KMS-11 (cell line): ENCODE results near the gene CACNA2D1.

Experiments used
- H2AFZ ChIP-seq: fragments of 200-600 bp; sonication (generic); 2 replicates; pipeline ENCODE4 v1.6.1; 2016; ENCODE audit warnings: antibody characterized with exemption, mixed run types, low read depth
- H3K27ac ChIP-seq: fragments of 200-600 bp; sonication (generic); 2 replicates; pipeline ENCODE4 v1.6.1; 2016; ENCODE audit warnings: mild to moderate bottlenecking, mixed run types
- H3K27me3 ChIP-seq: fragments of 200-600 bp; sonication (generic); 2 replicates; pipeline ENCODE4 v1.6.1; 2017; ENCODE audit warnings: mild to moderate bottlenecking, low read depth, mixed run types, moderate library complexity; ENCODE audit not compliant: insufficient read depth
- H3K36me3 ChIP-seq: fragments of 200-600 bp; sonication (generic); 2 replicates; pipeline ENCODE4 v1.6.1; 2017; ENCODE audit warnings: mild to moderate bottlenecking, mixed run types; ENCODE audit not compliant: insufficient read depth
- H3K4me1 ChIP-seq: fragments of 200-600 bp; sonication (generic); 2 replicates; pipeline ENCODE4 v1.6.1; 2016; ENCODE audit warnings: mild to moderate bottlenecking, low read depth, mixed run types; ENCODE audit not compliant: poor library complexity, severe bottlenecking
- H3K4me2 ChIP-seq: fragments of 200-600 bp; sonication (generic); 2 replicates; pipeline ENCODE4 v1.7.0; 2016; ENCODE audit warnings: mild to moderate bottlenecking, mixed run types
- H3K4me3 ChIP-seq: fragments of 200-600 bp; sonication (generic); IDR thresholded peaks from 2 replicates; pipeline ENCODE4 v1.6.1; 2017; ENCODE audit warnings: low read depth, low read length, mixed read lengths; ENCODE audit not compliant: insufficient read depth
- H3K79me2 ChIP-seq: fragments of 200-600 bp; sonication (generic); 2 replicates; pipeline ENCODE4 v1.6.1; 2016; ENCODE audit warnings: low read depth, mixed run types; ENCODE audit not compliant: insufficient read depth
- H3K9ac ChIP-seq: fragments of 200-600 bp; sonication (generic); 2 replicates; pipeline ENCODE4 v1.6.1; 2016; ENCODE audit warnings: mild to moderate bottlenecking, mixed run types
- H4K20me1 ChIP-seq: fragments of 200-600 bp; sonication (generic); 2 replicates; pipeline ENCODE4 v1.6.1; 2016; ENCODE audit warnings: mild to moderate bottlenecking, mixed run types; ENCODE audit not compliant: insufficient read depth
- CTCF ChIP-seq: fragments of 200-600 bp; sonication (generic); conservative IDR thresholded peaks from 2 replicates; pipeline ENCODE4 v1.6.1; 2017; ENCODE audit warnings: low read depth, mild to moderate bottlenecking, antibody characterized with exemption, low read length, moderate library complexity, mixed read lengths

Gene CACNA2D1

GRCh38 chr7:82331234-82331633, 112.3 kb downstream of the CACNA2D1 start:
- H3K4me2 ChIP-seq = no peak overlapping the region
- no peaks in the 10 kb centered on the region for H3K36me3 ChIP-seq
- no peak for TF ChIP-seq CTCF
- H4K20me1 ChIP-seq = no peaks in the 10 kb centered on the region
- no peak overlapping the region for H3K9ac ChIP-seq
- no peaks in the 10 kb centered on the region for H3K79me2 ChIP-seq
- H3K27me3 ChIP-seq = no peaks in the 10 kb centered on the region
- no peak overlapping the region for H2AFZ ChIP-seq
- no peak overlapping the region for H3K4me3 ChIP-seq
- no peaks in the 10 kb centered on the region for H3K4me1 ChIP-seq
- H3K27ac ChIP-seq = no peak overlapping the region

- H3K79me2 ChIP-seq = no peaks in the 10 kb centered on the region
- H3K27me3 ChIP-seq = no peaks in the 10 kb centered on the region
- no peak overlapping the region for H2AFZ ChIP-seq
- no peak overlapping the region for H3K9ac ChIP-seq
- H3K4me2 ChIP-seq = no peak overlapping the region
- no peaks in the 10 kb centered on the region for H3K4me1 ChIP-seq
- no peaks in the 10 kb centered on the region for H4K20me1 ChIP-seq
- no peak overlapping the region for H3K4me3 ChIP-seq
- H3K36me3 ChIP-seq = no peaks in the 10 kb centered on the region
- no peak for TF ChIP-seq CTCF
- no peak overlapping the region for H3K27ac ChIP-seq
These were observed 112.8 kb downstream of the CACNA2D1 start for GRCh38 chr7:82330706-82331215.

GRCh38 chr7:82327898-82328297, 115.7 kb downstream of the CACNA2D1 start:
- H2AFZ ChIP-seq = no peak overlapping the region
- no peak overlapping the region for H3K4me2 ChIP-seq
- no peak overlapping the region for H3K27ac ChIP-seq
- H3K36me3 ChIP-seq = no peaks in the 10 kb centered on the region
- no peaks in the 10 kb centered on the region for H3K4me1 ChIP-seq
- H3K9ac ChIP-seq = no peak overlapping the region
- no peak for TF ChIP-seq CTCF
- no peaks in the 10 kb centered on the region for H4K20me1 ChIP-seq
- no peaks in the 10 kb centered on the region for H3K27me3 ChIP-seq
- H3K79me2 ChIP-seq = no peaks in the 10 kb centered on the region
- no peak overlapping the region for H3K4me3 ChIP-seq

- H3K36me3 ChIP-seq = no peaks in the 10 kb centered on the region
- H3K4me3 ChIP-seq = no peak overlapping the region
- no peak overlapping the region for H3K4me2 ChIP-seq
- H3K4me1 ChIP-seq = no peaks in the 10 kb centered on the region
- no peaks in the 10 kb centered on the region for H4K20me1 ChIP-seq
- TF ChIP-seq CTCF = no peak
- H2AFZ ChIP-seq = no peak overlapping the region
- no peaks in the 10 kb centered on the region for H3K27me3 ChIP-seq
- H3K79me2 ChIP-seq = no peaks in the 10 kb centered on the region
- H3K9ac ChIP-seq = no peak overlapping the region
- no peak overlapping the region for H3K27ac ChIP-seq
These were observed 118.2 kb downstream of the CACNA2D1 start for GRCh38 chr7:82325416-82325815.
